Stimulated activated CD8-positive, alpha-beta memory T cell treated with anti-CD3 and anti-CD28 coated beads, Interleukin-7, amount 100 ng/mL, for 24 hours (primary cell): ENCODE results near the gene PFDN6.

Experiments
- DNase-seq: peaks from one replicate; pipeline ENCODE4 v3.0.0-alpha.2; 2020; ENCODE audit warnings: low read depth

The PFDN6 gene

GRCh38 chr6:33295621-33296369 is 6.4 kb downstream of the PFDN6 start:
- no peak for DNase-seq

- DNase-seq = no peak
Measured at GRCh38 chr6:33296797-33297405, 7.5 kb downstream of the PFDN6 start.

DNA sequence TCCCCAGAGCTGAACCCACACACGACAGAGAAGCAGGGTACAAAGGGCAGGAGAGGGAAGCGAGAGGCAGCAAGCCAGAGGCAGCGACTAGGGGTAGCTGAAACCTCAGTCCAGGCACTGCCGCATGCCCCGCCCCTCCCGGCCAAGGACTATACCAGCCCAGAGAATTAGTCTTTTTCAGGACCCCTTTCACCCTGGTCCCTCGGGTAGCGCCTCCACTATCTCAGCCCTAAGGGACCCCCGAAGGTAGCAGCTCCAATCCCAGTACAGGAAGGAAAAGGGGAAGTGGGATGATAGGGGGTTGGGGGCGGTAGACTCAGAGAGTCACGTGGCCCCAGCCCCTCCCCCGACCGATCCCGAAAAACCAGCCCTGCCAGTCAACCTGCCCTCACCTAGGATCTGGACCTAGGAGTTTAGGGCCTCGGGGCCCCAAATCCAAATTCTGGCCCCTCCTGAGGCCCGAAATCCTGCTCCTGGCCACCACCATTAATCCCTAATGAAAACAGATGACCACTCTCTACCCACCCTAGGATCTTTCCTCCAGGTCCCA is 8.1 kb downstream of the PFDN6 start:
- no peak for DNase-seq

GRCh38 chr6:33297956-33298772 is 8.8 kb downstream of the PFDN6 start:
- DNase-seq = no peak

DNA sequence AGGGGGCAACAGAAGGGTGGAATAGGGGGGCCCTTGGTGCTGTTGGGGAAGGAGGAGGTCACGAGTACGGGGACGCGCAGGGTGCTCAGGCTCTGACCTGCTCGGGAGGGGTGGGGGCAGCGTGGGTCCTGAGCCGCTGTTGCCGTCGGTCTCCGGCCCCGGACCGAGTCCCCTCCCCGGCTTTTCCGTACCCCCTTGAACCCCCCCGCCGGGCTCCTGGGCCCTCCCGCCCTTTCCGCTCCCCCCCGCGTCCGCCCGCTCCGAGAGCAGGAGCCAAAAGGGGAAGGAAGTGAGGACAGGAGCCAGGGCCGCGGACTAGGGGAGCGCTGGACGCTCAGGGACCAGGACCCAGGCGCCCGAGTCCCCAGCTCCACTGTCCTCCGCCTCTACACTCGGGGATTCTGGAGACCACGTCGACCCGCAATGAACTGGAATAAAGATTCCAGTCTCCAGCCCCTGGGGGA is 9.4 kb downstream of the PFDN6 start, which contains the start of gene RGL2:
Gene RGL2, minus strand, starts transcription at position 170 of the 464 bp plus-strand sequence. CDS start 332 bp downstream, outside the sequence.
- DNase-seq = no peak

- DNase-seq = peak; percentile 85
Measured at GRCh38 chr6:33299237-33299944, 10.0 kb downstream of the PFDN6 start.

- DNase-seq = no peak
Measured at GRCh38 chr6:33301877-33302276, 12.5 kb downstream of the PFDN6 start.

GRCh38 chr6:33304216-33304615 is 14.8 kb downstream of the PFDN6 start:
- DNase-seq = no peak

DNA sequence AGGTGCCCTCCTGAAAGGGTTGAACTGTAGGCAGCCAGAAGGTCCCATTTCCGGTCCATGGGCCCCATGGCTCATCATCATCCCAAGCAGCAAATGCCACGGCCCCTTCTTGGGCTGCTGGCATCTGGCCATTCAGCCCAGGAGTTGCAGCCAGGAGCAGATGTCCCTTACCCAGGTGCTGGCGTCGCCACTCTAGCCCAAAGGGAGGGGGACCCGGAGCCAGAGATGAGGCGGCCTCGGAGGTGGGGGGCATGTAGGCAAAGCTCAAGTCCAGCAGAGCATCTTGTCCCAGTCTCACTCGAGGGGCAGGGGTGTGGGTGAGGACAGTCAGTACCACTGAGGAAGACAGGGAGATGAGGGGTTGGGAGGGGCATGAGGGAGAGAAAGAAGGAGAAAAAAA is 15.7 kb downstream of the PFDN6 start:
- DNase-seq = no peak

DNA sequence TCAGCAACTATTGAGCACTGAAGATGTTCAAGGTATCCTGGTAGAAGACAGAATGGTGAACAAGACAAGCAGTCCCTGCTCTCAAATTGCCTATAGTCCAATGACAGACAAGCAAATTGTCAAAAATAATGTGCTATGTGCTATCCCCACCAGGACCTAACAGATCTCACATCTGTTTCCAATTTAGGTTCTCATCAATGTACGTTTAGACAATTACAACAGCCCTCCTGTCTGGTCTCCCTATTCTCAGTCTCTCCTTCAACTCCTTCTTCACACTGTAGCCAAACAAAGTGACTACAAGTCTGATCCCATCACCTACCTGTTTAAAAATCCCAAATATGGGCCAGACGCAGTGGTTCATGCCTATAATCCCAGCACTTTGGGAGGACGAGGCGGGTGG is 17.0 kb downstream of the PFDN6 start:
- no peak for DNase-seq

DNA sequence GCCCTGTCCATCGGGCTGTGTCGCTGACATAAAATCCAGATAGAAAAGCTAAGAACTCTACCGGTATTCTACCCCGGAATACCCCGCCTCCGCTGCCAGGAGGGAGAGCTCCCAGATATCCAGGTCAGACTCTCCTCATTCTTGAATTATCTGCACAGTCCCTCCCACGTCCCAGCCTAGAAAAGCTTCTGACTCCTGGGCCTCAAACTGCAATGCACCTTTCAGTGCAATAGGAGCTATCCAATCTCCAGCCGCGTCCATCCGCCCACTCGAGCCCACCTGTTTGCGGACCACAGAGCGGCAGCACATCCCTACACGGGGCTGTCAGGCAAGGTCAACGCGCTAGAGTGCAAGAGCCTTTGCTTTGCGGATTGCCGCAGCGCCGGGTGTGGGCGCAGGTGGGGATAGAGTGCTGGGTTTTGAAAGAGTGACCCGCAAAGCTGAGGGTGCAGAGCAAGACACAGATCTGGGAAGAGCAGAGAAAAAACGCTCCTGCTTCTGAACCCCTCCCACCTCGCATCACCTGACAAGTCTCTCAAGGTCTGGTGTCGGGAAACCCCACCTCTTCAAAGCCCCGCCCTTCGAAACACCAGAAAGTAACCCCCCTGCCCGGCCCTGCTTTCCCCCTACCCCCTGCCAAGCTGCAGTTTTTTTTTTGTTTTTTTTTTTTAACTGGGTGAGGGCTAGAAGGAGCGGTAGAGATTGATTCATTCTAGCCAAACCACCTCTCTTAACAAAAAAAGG is 23.1 kb downstream of the PFDN6 start:
- peak; percentile 53 for DNase-seq

DNA sequence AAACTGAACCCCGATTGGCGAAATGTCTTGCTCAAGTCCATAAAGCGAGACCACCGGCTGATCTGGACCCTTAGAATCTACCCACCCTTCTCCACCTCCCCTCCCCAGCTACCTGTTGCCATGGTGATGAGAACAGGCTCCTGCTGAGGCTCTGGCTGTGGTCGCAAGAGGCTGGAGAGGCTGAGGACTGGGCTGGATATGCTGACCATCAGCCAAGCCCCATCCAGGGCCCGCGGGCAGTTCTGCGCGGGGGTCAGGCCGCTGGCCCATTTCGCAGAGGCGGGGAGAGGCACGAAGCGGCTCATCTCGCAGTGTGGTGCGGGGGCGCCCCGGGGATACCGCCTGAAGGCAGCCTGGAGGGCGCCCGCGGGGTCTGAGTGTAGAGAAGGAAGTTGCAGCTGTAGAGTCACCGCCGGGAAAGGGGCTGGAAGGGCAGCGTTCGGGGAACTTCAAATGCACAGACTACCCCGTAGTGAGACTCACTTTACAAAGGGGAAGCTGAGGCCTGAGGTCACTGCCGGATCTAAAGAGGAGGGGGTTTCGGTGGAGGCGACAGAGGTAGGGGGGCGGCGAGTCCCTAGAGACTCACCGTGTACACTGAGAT is 23.8 kb downstream of the PFDN6 start:
- no peak for DNase-seq

DNA sequence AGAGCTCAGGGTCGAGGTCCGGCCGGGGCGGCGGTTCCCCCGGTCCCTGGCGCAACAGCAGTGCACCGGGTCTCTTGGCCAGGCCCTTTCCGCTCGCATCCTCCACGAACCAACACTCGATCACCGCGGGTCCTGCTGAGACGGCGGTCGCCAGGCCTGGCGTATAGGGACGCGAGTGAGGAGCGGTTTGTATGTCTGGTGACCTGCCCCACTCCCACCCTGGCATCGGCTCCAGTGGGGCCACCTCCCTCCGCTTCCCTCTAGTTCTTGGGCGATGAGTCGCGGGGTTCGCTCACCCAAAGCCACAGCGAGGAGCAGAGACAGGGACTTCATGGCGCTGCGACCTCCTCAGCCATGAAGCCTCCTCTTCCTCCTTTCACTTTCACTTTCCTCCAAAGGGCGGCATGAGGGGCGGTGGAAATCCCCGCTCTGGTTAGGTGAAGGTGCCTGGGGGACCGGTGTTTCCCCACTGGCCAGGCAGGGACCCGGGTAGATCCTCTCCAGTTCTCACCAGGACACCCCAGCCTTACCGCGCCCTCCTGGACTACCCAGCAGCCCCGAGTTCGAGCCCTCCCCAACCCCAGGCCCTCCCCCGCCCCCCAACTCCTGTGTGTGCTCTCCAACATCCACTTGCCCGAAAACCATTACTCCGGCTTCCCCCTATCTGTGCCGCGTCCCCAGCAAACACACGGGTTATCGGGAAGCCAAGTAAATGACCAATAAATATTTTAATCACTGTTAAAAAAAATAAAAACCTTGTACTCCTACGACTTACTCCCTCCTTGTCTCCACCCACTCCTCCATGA is 24.5 kb downstream of the PFDN6 start, which contains the start of gene TAPBP:
Gene TAPBP, minus strand, starts transcription at position 370 of the 806 bp plus-strand sequence. Its CDS starts 37 bp downstream, at position 333.
- DNase-seq = peak; percentile 65

- no peak for DNase-seq
Measured at GRCh38 chr6:33314515-33314942, 25.1 kb downstream of the PFDN6 start.

GRCh38 chr6:33314943-33315792 is 25.8 kb downstream of the PFDN6 start:
- DNase-seq = no peak

- no peak for DNase-seq
Measured at GRCh38 chr6:33315793-33316602, 26.6 kb downstream of the PFDN6 start.

- DNase-seq = no peak
Measured at GRCh38 chr6:33316603-33317418, 27.4 kb downstream of the PFDN6 start.
